Measurements from ENCODE around the gene CCDC92. TPM values are rescaled to one million over a fixed set of nuclear protein-coding genes. Genes with fewer than 3 reads are reported as not detected.

Gene CCDC92
- total and polyA plus RNA-seq, 8 donors, result 3.5 to 32.6 (median 20.9) TPM

DNA sequence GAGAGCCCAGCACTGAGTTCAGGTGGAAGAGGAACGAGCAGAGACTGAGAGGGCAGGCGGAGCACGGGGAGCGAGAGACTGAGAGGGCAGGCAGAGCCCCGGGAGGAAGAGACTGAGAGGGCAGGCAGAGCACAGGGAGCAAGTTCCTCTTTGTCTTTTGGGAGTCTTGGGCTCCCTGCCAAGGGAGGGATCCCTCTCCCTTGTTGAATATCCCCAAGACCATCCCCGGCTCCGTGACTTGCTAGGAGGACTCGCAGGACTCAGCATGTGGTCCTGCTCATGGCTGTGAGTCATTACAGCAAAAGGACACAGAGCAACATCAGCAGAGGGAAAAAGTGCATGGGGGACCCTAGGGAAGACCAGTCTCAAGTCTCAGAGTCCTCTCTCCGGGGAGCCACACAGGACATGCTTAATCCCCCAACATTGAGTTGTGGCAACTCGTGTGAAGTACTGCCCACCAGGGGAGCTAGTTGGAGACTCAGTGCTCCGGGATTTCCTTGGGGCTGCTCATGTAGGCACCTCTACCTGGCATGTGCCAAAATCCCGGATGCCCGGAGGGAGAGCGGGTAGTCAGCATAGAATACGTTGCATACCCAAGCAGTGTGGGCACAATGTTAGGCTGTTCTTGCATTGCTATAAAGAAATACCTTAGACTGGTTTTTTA, 81.0 kb downstream of the CCDC92 start:
- intact Hi-C loops (cut with DNase I; ENCODE audit: low total_unique reads), result no loop called here
- Histone ChIP-seq H3K4me3 (no peak overlapping the region), H3K9me3 (no peaks in the 10 kb centered on the region), H3K27me3 (peaks cover 0 to 62% (median 13%) of the 10 kb centered on the region in 3 donors), H3K4me1 (no peaks in the 10 kb centered on the region), H3K27ac (no peak overlapping the region), H3K36me3 (no peaks in the 10 kb centered on the region)
- TF ChIP-seq EP300 (IDR thresholded peaks at IDR 0.05) (no peak), POLR2A (IDR thresholded peaks at IDR 0.05) (no peak), CTCF (IDR thresholded peaks at IDR 0.05) (no peak), POLR2AphosphoS5 (IDR thresholded peaks at IDR 0.05) (no peak)
- DNase-seq, result no peak
- WGBS, 5 donors, result 57 to 68% (median 64%) methylated on average over 13 to 15 of the region's 15 CpGs

- H3K4me3 ChIP-seq, result no peak overlapping the region
- H3K27me3 ChIP-seq, result peaks cover 0 to 69% (median 13%) of the 10 kb centered on the region in 3 donors
- intact Hi-C loops (cut with DNase I; ENCODE audit: low total_unique reads), result no loop called here
- no peaks in the 10 kb centered on the region for H3K36me3 ChIP-seq
- WGBS, 5 donors, result 79 to 88% (median 86%) methylated on average over 7 of the region's 7 CpGs
- H3K4me1 ChIP-seq, result no peaks in the 10 kb centered on the region
- no peaks in the 10 kb centered on the region for H3K9me3 ChIP-seq
- no peak for TF ChIP-seq CTCF (IDR thresholded peaks at IDR 0.05)
- no peak for TF ChIP-seq EP300 (IDR thresholded peaks at IDR 0.05)
- no peak for TF ChIP-seq POLR2AphosphoS5 (IDR thresholded peaks at IDR 0.05)
- TF ChIP-seq POLR2A (IDR thresholded peaks at IDR 0.05), result no peak
- H3K27ac ChIP-seq, result no peak overlapping the region
- no peak for DNase-seq
These were observed 81.6 kb downstream of the CCDC92 start for GRCh38 chr12:123891011-123891410.

DNA sequence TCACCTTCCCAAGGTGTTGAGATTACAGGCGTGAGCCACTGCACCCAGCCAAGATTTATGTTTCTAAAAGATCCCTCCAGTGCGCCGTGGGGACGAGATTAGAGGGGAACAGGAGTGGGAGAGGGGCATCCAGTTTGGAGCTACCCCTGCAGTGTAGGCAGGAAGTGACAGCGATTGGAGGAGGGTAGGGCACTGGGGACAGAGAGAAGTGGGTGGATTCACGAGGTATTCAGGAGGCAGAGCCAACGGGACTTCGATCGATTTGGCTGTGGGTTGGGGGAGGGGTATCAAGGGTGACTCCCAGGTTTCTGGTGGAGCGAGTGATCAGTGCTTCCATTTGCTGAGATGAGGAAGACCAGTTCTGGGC, 82.1 kb downstream of the CCDC92 start:
- no peak overlapping the region for H3K4me3 ChIP-seq
- H3K27me3 ChIP-seq, result peaks cover 0 to 73% (median 13%) of the 10 kb centered on the region in 3 donors
- H3K27ac ChIP-seq, result no peak overlapping the region
- TF ChIP-seq CTCF (IDR thresholded peaks at IDR 0.05), result no peak
- no peak for TF ChIP-seq POLR2AphosphoS5 (IDR thresholded peaks at IDR 0.05)
- no peak for TF ChIP-seq POLR2A (IDR thresholded peaks at IDR 0.05)
- no peak for TF ChIP-seq EP300 (IDR thresholded peaks at IDR 0.05)
- H3K36me3 ChIP-seq, result no peaks in the 10 kb centered on the region
- intact Hi-C loops (cut with DNase I; ENCODE audit: low total_unique reads), result no loop called here
- no peak for DNase-seq
- whole genome bisulfite sequencing, 5 donors, result 50 to 63% (median 54%) methylated on average over 10 of the region's 10 CpGs
- H3K9me3 ChIP-seq, result no peaks in the 10 kb centered on the region
- no peaks in the 10 kb centered on the region for H3K4me1 ChIP-seq

- TF ChIP-seq POLR2AphosphoS5 (IDR thresholded peaks at IDR 0.05) (no peak), CTCF (IDR thresholded peaks at IDR 0.05) (no peak), POLR2A (IDR thresholded peaks at IDR 0.05) (no peak), EP300 (IDR thresholded peaks at IDR 0.05) (no peak)
- no peak overlapping the region for H3K4me3 ChIP-seq
- DNase-seq, result no peak
- H3K27me3 ChIP-seq, result peaks cover 0 to 78% (median 13%) of the 10 kb centered on the region in 3 donors
- H3K36me3 ChIP-seq, result no peaks in the 10 kb centered on the region
- intact Hi-C loops (cut with DNase I; ENCODE audit: low total_unique reads), result no loop called here
- no peaks in the 10 kb centered on the region for H3K9me3 ChIP-seq
- no peak overlapping the region for H3K27ac ChIP-seq
- H3K4me1 ChIP-seq, result no peaks in the 10 kb centered on the region
- WGBS, 5 donors, result 76 to 85% (median 83%) methylated on average over 12 of the region's 12 CpGs
These were observed 82.6 kb downstream of the CCDC92 start for GRCh38 chr12:123889848-123890535.
